Midbrain (tissue), 1 donor: ENCODE results near the gene NEFH.

Experiments used
- DNase-seq: peaks from one replicate; lab custom pipeline; 2025; lab: John Stamatoyannopoulos, UW

NEFH gene

GRCh38 chr22:29503811-29504372, 23.9 kb downstream of the NEFH start:
- peak; percentile 58 for DNase-seq

DNA sequence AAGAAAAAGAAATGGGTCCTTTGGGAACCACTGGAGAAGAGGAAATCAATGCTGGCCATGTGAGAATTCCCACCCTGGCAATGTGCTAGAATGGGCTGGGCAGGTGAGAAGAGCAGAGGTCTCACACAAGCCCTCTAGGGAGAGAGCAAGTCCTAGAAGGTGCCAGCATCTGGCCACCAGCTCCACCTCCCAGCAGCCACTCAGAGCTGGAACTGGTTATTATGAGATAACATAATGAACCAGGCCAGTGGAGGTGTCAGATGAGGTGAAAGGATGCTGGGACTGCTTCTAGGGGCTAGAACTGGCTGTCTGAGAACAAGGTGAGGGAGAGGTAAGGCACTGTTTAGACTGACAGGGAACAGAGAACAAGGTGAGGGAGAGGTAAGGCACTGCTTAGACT, 29.3 kb downstream of the NEFH start:
- no peak for DNase-seq

GRCh38 chr22:29509815-29510214, 29.8 kb downstream of the NEFH start:
- no peak for DNase-seq

GRCh38 chr22:29510542-29510941, 30.5 kb downstream of the NEFH start:
- DNase-seq, result no peak

GRCh38 chr22:29511126-29511862, 31.3 kb downstream of the NEFH start:
- no peak for DNase-seq

GRCh38 chr22:29512031-29512430, 32.0 kb downstream of the NEFH start:
- no peak for DNase-seq

GRCh38 chr22:29517215-29517908, 37.3 kb downstream of the NEFH start:
- no peak for DNase-seq

DNA sequence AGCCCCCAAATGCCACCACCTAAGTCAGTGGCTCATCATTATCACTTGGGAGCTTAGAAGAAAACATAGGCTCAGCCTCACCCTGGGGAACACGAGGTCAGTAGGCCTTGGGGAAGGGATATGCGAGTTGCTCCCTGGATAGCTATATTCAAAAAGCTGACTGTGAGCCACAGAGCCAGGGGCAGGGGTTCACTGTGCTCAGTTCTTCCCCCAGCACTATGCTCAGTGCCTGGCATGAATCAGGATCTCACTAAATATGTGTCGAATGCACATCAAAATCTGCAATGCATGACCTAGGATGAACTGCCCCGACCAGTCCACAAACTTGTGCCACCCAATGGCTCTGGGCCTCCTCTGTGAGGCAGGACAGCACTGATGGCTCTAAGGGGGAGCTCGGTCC, 38.4 kb downstream of the NEFH start:
- DNase-seq, result no peak

GRCh38 chr22:29519996-29520395, 40.0 kb downstream of the NEFH start:
- DNase-seq, result no peak

DNA sequence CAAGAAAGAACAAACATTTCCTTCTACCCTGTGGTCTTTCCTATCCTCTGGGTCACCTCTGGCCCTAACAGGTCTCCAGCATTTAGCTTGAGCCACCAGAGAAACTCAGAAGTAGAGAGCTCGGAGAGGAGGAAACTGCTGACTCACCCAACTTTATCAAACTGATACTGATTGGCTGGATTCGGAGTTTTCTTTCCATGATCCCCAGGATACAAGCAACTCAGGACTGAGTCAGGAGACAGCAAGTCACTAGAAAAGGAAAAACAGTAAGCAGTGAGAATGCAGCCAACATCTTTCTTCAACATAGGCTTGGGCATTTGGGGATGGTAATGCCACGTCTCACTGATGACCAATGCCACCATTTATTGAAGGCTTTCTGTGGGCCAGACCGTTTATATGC, 40.8 kb downstream of the NEFH start:
- no peak for DNase-seq

GRCh38 chr22:29521526-29521925, 41.5 kb downstream of the NEFH start:
- no peak for DNase-seq

- DNase-seq, result no peak
These were observed 43.7 kb downstream of the NEFH start for GRCh38 chr22:29523761-29524160.

- no peak for DNase-seq
These were observed 44.6 kb downstream of the NEFH start for GRCh38 chr22:29524442-29525191.

- DNase-seq, result no peak
These were observed 48.1 kb downstream of the NEFH start for GRCh38 chr22:29528144-29528543.

DNA sequence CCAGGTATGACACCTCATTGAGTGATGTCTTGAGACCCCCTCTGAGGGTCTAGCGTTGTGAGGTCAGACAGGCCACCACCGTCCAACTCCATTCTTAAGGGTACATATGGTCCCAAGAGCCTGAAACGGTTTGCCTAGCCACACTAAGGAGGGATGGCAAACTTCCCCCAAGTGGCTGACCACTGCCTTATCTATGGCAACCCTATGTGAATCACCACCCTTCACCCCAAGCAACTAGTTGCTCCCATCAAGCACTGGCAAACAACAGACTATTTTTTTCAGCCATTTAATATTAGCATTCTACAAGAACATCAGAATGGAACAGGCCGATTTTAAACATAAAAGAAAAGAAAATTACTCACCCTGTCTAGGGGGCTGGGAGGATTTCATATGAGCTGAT, 50.7 kb downstream of the NEFH start:
- DNase-seq, result no peak

GRCh38 chr22:29531419-29531818, 51.4 kb downstream of the NEFH start:
- no peak for DNase-seq

DNA sequence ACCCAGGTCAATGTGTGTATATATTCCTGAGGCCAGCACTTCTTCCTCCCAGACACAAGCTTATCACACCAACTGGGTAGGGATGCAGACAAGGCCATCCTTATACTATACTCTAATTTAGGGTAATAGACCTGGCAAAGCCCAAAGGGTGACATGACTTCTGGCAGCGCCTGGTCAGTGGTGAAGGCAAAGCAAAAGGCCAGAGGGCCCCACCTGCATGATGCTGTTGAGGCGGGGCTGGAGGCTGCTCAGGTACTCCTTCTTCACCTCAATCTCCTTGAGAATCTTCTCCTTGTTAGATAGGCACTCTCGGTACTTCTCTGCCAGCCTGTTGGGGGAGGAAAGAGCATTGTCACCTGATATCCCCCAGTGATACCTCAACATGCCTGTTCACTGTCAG, 56.4 kb downstream of the NEFH start:
- no peak for DNase-seq

GRCh38 chr22:29539105-29539504, 59.1 kb downstream of the NEFH start:
- no peak for DNase-seq
